IMR-90 (cell line): ENCODE results near the gene SDC4.

Source experiments
- POLR2A ChIP-seq: IDR thresholded peaks from 2 replicates; pipeline ENCODE4 v1.6.1; 2012; ENCODE audit warnings: mild to moderate bottlenecking, low read depth, low read length
- TF ChIP-seq, protein P1 (sequence below): conservative IDR thresholded peaks from 2 replicates; pipeline ENCODE4 v1.5.1; 2012; ENCODE audit warnings: mild to moderate bottlenecking, low read depth, low read length, improper control_type of control experiment

- TF ChIP-seq POLR2A, result no peak
- TF ChIP-seq, protein P1, sequence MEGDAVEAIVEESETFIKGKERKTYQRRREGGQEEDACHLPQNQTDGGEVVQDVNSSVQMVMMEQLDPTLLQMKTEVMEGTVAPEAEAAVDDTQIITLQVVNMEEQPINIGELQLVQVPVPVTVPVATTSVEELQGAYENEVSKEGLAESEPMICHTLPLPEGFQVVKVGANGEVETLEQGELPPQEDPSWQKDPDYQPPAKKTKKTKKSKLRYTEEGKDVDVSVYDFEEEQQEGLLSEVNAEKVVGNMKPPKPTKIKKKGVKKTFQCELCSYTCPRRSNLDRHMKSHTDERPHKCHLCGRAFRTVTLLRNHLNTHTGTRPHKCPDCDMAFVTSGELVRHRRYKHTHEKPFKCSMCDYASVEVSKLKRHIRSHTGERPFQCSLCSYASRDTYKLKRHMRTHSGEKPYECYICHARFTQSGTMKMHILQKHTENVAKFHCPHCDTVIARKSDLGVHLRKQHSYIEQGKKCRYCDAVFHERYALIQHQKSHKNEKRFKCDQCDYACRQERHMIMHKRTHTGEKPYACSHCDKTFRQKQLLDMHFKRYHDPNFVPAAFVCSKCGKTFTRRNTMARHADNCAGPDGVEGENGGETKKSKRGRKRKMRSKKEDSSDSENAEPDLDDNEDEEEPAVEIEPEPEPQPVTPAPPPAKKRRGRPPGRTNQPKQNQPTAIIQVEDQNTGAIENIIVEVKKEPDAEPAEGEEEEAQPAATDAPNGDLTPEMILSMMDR, result no peak
Measured at GRCh38 chr20:45394221-45395113, 46.2 kb upstream of the SDC4 start.
